PC-9 (cell line): ENCODE measurements around the gene PCDHA13. TPM values are rescaled to one million over a fixed set of nuclear protein-coding genes. Genes with fewer than 3 reads are reported as not detected.

ENCODE experiments used
- BruUV-seq: library from RNA; stranded (reverse); fragments of 400-500 nt; replicated peaks from 2 replicates; lab custom pipeline; 2021; lab: Mats Ljungman, UMichigan
- CTCF ChIA-PET: fragments of 300-600 bp; sonication (Branson Sonifier 250); formaldehyde crosslinking; loops from one replicate; lab custom pipeline; 2022; ENCODE audit warnings: antibody characterized with exemption; lab: Charles Lee
- POLR2A ChIA-PET: fragments of 300-600 bp; sonication (Branson Sonifier 250); formaldehyde crosslinking; loops from one replicate; lab custom pipeline; 2022; ENCODE audit warnings: antibody characterized with exemption; ENCODE audit not compliant: unreplicated experiment; lab: Charles Lee
- DNase-seq, 2 experiments: peaks; one replicate each; pipeline versions ENCODE4 v3.0.0 to v3.0.0-alpha.2; 2015 to 2022; ENCODE audit warnings: mixed read lengths in 1 of 2
- H2AFZ ChIP-seq: fragments of 200-600 bp; sonication (generic); 2 replicates; pipeline ENCODE4 v1.8.1; 2017; ENCODE audit warnings: antibody characterized with exemption
- H3F3A ChIP-seq: fragments of 200-600 bp; sonication (generic); 2 replicates; pipeline ENCODE4 v1.8.1; 2017; ENCODE audit warnings: antibody characterized with exemption, mild to moderate bottlenecking, low read depth; ENCODE audit not compliant: insufficient read depth
- H3K27ac ChIP-seq: fragments of 200-600 bp; sonication (generic); 2 replicates; pipeline ENCODE4 v1.6.1; 2016; ENCODE audit warnings: mixed run types
- H3K27me3 ChIP-seq: fragments of 200-600 bp; sonication (generic); 2 replicates; pipeline ENCODE4 v1.6.1; 2016; ENCODE audit warnings: low read depth, mixed run types; ENCODE audit not compliant: insufficient read depth
- H3K36me3 ChIP-seq: fragments of 200-600 bp; sonication (generic); 2 replicates; pipeline ENCODE4 v1.6.1; 2016; ENCODE audit warnings: low read depth, mixed run types
- H3K4me1 ChIP-seq: fragments of 200-600 bp; sonication (generic); replicated peaks from 2 replicates; pipeline ENCODE4 v1.6.1; 2016; ENCODE audit warnings: mixed run types; ENCODE audit not compliant: insufficient read depth
- H3K4me2 ChIP-seq: fragments of 200-600 bp; sonication (generic); 2 replicates; pipeline ENCODE4 v1.6.1; 2017; ENCODE audit warnings: mixed run types
- H3K4me3 ChIP-seq: fragments of 200-600 bp; sonication (generic); 2 replicates; pipeline ENCODE4 v1.6.1; 2016; ENCODE audit warnings: mixed run types
- H3K79me2 ChIP-seq: fragments of 200-600 bp; sonication (generic); 2 replicates; pipeline ENCODE4 v1.6.1; 2017; ENCODE audit warnings: low read depth, mixed run types
- H3K9me2 ChIP-seq: fragments of 200-600 bp; sonication (generic); 2 replicates; pipeline ENCODE4 v1.8.1; 2017; ENCODE audit warnings: mild to moderate bottlenecking; ENCODE audit not compliant: insufficient read depth
- H3K9me3 ChIP-seq: fragments of 200-600 bp; sonication (generic); 2 replicates; pipeline ENCODE4 v1.8.1; 2016; ENCODE audit warnings: low read depth; ENCODE audit not compliant: insufficient read depth
- H4K20me1 ChIP-seq: fragments of 200-600 bp; sonication (generic); 2 replicates; pipeline ENCODE4 v1.8.1; 2017; ENCODE audit not compliant: insufficient read depth
- CTCF ChIP-seq: fragments of 200-600 bp; sonication (generic); conservative IDR thresholded peaks from 2 replicates; pipeline ENCODE4 v1.6.1; 2017; ENCODE audit warnings: mixed run types, antibody characterized with exemption, mild to moderate bottlenecking, moderate library complexity
- EZH2 ChIP-seq: fragments of 200-600 bp; sonication (generic); IDR thresholded peaks from 2 replicates; pipeline ENCODE4 v1.8.0; 2017; ENCODE audit warnings: antibody characterized with exemption, low read depth
- intact Hi-C: fragments of 100-400 bp; cut with micrococcal nuclease; formaldehyde crosslinking; loops from one replicate; pipeline ENCODE4 v1.10.0; 2022; ENCODE audit not compliant: unreplicated experiment
- total RNA-seq: library from RNA; stranded (reverse); gene quantifications from 2 replicates; pipeline ENCODE4 v1.2.3, GENCODE V29; 2021

Gene PCDHA13
- total RNA-seq, 1 experiment from 2014 or later = not detected

- no peak overlapping the region for H3K27ac ChIP-seq
These were observed 19.3 kb upstream of the PCDHA13 start for GRCh38 chr5:140862441-140863295.

DNA sequence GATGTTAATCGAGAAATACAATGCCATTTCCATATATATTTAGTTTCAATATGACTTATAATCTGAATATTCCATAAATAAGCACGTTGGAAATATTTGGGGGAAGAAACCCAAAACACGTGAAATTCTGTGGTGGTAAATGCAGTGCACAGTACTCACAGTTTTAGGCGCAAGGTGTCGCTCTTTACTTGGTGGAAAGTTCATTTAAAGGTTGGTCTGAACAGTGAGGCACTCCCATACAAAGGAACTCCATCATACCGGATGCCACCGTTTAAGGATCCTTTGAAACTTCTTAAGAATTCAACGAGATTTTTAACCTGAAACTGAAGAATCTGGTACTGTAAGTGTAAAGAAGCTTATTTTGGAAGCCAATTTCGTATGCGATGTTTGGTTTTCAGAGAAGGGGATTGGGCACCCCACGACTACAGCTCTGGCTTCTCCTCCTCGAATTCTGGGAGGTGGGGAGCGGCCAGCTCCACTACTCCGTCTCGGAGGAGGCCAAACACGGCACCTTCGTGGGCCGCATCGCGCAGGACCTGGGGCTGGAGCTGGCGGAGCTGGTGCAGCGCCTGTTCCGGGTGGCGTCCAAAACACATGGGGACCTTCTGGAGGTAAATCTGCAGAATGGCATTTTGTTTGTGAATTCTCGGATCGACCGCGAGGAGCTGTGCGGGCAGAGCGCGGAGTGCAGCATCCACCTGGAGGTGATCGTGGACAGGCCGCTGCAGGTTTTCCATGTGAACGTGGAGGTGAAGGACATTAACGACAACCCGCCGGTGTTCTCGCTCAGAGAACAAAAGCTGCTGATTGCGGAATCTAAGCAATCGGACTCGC lies 13.0 kb upstream of the PCDHA13 start, which contains the start of gene PCDHA11:
Gene PCDHA11, plus strand, starts transcription at position 237 of the 834 bp plus-strand sequence. Its CDS starts 147 bp downstream, at position 384.
- TF ChIP-seq CTCF (peak; percentile 44; the same call in 1 of the 2 replicates), EZH2 (no peak)
- H3F3A ChIP-seq = no peaks in the 10 kb centered on the region
- DNase-seq = no peak
- no peaks in the 10 kb centered on the region for H3K36me3 ChIP-seq
- H3K4me2 ChIP-seq = peak within 1 kb of the TSS; percentile 6
- no peaks in the 10 kb centered on the region for H3K9me3 ChIP-seq
- intact Hi-C loops = loop anchor here (1.0 to 2.0 kb wide), 2 partner anchors 58 to 172 kb away; partner anchors contain the start of gene PCDHAC1
- ChIA-PET CTCF (interaction anchor here (0.6 to 1.1 kb wide), 3 partner anchors 32 to 171 kb away, joined by 3 to 9 read pairs (median 3); no protein-coding TSS in a partner anchor), POLR2A (no interaction called here)
- BruUV-seq = no TSS peak
- H3K79me2 ChIP-seq = no peaks in the 10 kb centered on the region
- H2AFZ ChIP-seq = no peak within 1 kb of the TSS
- H3K27me3 ChIP-seq = no peaks in the 10 kb centered on the region
- no peak within 1 kb of the TSS for H3K27ac ChIP-seq
- no peaks in the 10 kb centered on the region for H3K9me2 ChIP-seq
- H4K20me1 ChIP-seq = no peaks in the 10 kb centered on the region
- no peaks in the 10 kb centered on the region for H3K4me1 ChIP-seq
- H3K4me3 ChIP-seq = no peak within 1 kb of the TSS

More at GRCh38 chr5:140862441-140863295, 19.3 kb upstream of the PCDHA13 start:
- no peaks in the 10 kb centered on the region for H3K27me3 ChIP-seq
- intact Hi-C loops = no loop called here
- ChIA-PET POLR2A (no interaction called here), CTCF (no interaction called here)
- H3K79me2 ChIP-seq = no peaks in the 10 kb centered on the region
- H3K4me3 ChIP-seq = no peak overlapping the region
- no peaks in the 10 kb centered on the region for H4K20me1 ChIP-seq
- TF ChIP-seq EZH2 (no peak), CTCF (no peak)
- H3K36me3 ChIP-seq = no peaks in the 10 kb centered on the region
- no peak overlapping the region for H3K4me2 ChIP-seq
- H3F3A ChIP-seq = no peaks in the 10 kb centered on the region
- H2AFZ ChIP-seq = no peak overlapping the region
- H3K9me3 ChIP-seq = no peaks in the 10 kb centered on the region
- no peaks in the 10 kb centered on the region for H3K4me1 ChIP-seq
- no TSS peak for BruUV-seq
- no peaks in the 10 kb centered on the region for H3K9me2 ChIP-seq
- DNase-seq = no peak

DNA sequence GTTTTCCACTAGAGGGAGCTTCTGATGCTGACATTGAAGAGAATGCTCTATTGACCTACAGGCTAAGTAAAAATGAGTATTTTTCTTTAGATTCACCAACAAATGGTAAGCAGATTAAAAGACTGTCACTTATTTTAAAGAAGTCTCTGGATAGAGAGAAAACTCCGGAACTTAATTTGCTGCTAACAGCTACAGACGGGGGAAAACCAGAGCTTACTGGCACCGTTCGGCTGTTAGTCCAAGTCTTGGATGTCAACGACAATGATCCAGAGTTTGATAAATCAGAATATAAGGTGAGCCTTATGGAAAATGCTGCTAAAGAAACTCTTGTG lies 12.4 kb upstream of the PCDHA13 start:
- TF ChIP-seq CTCF (no peak), EZH2 (no peak)
- intact Hi-C loops = loop anchor here (2.0 kb wide), 1 partner anchor 57 kb away; the partner anchor contains the start of gene PCDHAC1
- Histone ChIP-seq H2AFZ (no peak overlapping the region), H3K4me2 (no peak overlapping the region), H3K27ac (no peak overlapping the region), H4K20me1 (no peaks in the 10 kb centered on the region), H3K9me2 (no peaks in the 10 kb centered on the region), H3K79me2 (no peaks in the 10 kb centered on the region), H3K27me3 (no peaks in the 10 kb centered on the region), H3K4me1 (no peaks in the 10 kb centered on the region), H3K9me3 (no peaks in the 10 kb centered on the region), H3K4me3 (no peak overlapping the region), H3K36me3 (no peaks in the 10 kb centered on the region), H3F3A (no peaks in the 10 kb centered on the region)
- POLR2A ChIA-PET = no interaction called here
- no peak for DNase-seq
- no TSS peak for BruUV-seq
- CTCF ChIA-PET = interaction anchor here (0.6 to 1.1 kb wide), 4 partner anchors 31 to 273 kb away, joined by 3 to 9 read pairs (median 4); no protein-coding TSS in a partner anchor
